ENCODE data around the gene RB1.

DNA sequence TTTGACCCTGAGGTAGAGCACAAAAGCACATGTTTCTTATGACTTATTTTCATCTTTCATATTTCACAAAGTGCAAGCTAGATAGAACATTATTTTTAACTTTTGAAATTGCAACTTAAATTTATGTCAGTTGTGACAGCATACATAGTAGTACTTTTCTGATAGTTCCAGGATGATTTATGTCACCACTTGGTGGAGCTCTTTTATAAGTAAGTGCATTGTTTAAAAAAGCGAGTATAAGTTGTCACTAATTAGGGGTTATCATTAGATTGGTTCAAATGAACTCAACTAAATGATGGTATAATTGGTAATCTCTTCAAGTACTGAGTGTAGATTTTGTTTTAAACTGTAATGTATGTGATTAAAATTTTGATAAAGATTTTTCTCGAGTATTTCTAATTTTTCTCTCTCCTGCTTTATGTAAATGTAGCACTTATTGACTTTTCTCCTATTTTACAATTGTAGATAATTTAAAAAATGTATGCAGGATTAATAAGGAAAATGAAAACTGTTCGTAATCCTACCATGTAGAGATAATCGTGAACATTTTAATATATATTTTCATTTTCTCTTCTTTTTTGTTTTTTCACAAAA is 31.1 kb downstream of the RB1 start:
- TF ChIP-seq, protein P1, sequence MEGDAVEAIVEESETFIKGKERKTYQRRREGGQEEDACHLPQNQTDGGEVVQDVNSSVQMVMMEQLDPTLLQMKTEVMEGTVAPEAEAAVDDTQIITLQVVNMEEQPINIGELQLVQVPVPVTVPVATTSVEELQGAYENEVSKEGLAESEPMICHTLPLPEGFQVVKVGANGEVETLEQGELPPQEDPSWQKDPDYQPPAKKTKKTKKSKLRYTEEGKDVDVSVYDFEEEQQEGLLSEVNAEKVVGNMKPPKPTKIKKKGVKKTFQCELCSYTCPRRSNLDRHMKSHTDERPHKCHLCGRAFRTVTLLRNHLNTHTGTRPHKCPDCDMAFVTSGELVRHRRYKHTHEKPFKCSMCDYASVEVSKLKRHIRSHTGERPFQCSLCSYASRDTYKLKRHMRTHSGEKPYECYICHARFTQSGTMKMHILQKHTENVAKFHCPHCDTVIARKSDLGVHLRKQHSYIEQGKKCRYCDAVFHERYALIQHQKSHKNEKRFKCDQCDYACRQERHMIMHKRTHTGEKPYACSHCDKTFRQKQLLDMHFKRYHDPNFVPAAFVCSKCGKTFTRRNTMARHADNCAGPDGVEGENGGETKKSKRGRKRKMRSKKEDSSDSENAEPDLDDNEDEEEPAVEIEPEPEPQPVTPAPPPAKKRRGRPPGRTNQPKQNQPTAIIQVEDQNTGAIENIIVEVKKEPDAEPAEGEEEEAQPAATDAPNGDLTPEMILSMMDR (IDR thresholded peaks at IDR 0.05), result peak; percentile 32 to 74 (median 57)
- no peak for TF ChIP-seq POLR2A (IDR thresholded peaks at IDR 0.05)

Measured in Peyer's patch (tissue), 4 donors.